ENCODE measurements around the gene CRYZ. TPM values are rescaled to one million over a fixed set of nuclear protein-coding genes. Genes with fewer than 3 reads are reported as not detected.
A peak's percentile ranks its signal among the peaks of the same experiment; 100 is the strongest.
"Not testable (repeated sequence)": the region's sequence is repeated elsewhere in the genome, so short reads cannot be mapped to it uniquely, and the experiment has no call there.

The CRYZ gene
- polyA plus RNA-seq, 2 donors, result 19.6 to 28.3 TPM

- H3K9me3 ChIP-seq (ENCODE audit: control insufficient read depth in 2 of 2, insufficient read depth in 1 of 2, low read depth in 1 of 2, low read length in 1 of 2), result peaks cover 0 to 3% of the 10 kb centered on the region in 2 donors
- 4 to 6% methylated on average over 40 to 43 of the region's 44 CpGs for WGBS, 2 donors
- H3K4me3 ChIP-seq (ENCODE audit: low read depth in 1 of 2, low read length in 2 of 2), result peak within 1 kb of the TSS; percentile 2 to 4
Measured at GRCh38 chr1:74673351-74674111, 59.3 kb downstream of the CRYZ start, which contains the start of gene ERICH3. Gene ERICH3, minus strand, starts transcription at chr1:74673792. Its CDS starts 273 bp downstream, at chr1:74673519.

GRCh38 chr1:74670866-74671265 lies 62.0 kb downstream of the CRYZ start:
- not testable (repeated sequence) for H3K9me3 ChIP-seq (ENCODE audit: control insufficient read depth in 2 of 2, insufficient read depth in 1 of 2, low read depth in 1 of 2, low read length in 1 of 2); H3K36me3 ChIP-seq (ENCODE audit: control insufficient read depth in 2 of 2, insufficient read depth in 2 of 2, low read length in 1 of 2); H3K4me1 ChIP-seq (ENCODE audit: control insufficient read depth in 2 of 2, insufficient read depth in 2 of 2, low read length in 1 of 2); H3K27me3 ChIP-seq (ENCODE audit: control insufficient read depth in 1 of 2, insufficient read depth in 2 of 2, low read length in 2 of 2); H3K27ac ChIP-seq (ENCODE audit: low read depth in 2 of 2, low read length in 1 of 2); H3K4me3 ChIP-seq (ENCODE audit: low read depth in 1 of 2, low read length in 2 of 2)
- 73 to 76% methylated on average over 3 of the region's 3 CpGs for WGBS, 2 donors

More at GRCh38 chr1:74673351-74674111, 59.3 kb downstream of the CRYZ start, which contains the start of gene ERICH3:
- H3K27ac ChIP-seq (ENCODE audit: low read depth in 2 of 2, low read length in 1 of 2), result no peak within 1 kb of the TSS
- H3K27me3 ChIP-seq (ENCODE audit: control insufficient read depth in 1 of 2, insufficient read depth in 2 of 2, low read length in 2 of 2), result peaks cover 0 to 9% of the 10 kb centered on the region in 2 donors
- peaks cover 0 to 2% of the 10 kb centered on the region in 2 donors for H3K4me1 ChIP-seq (ENCODE audit: control insufficient read depth in 2 of 2, insufficient read depth in 2 of 2, low read length in 1 of 2)
- H3K36me3 ChIP-seq (ENCODE audit: control insufficient read depth in 2 of 2, insufficient read depth in 2 of 2, low read length in 1 of 2), result no peaks in the 10 kb centered on the region

Other genes with a start within 250 kb of the CRYZ start
- gene LRRC53, start 220.4 kb downstream of the CRYZ start, polyA plus RNA-seq, result not detected
- gene ERICH3, start 59.3 kb downstream of the CRYZ start, polyA plus RNA-seq, result under 1 TPM; under 0.01 to 0.02 TPM
- 10 to 100 TPM in 1 of 2 donors, 1 to 10 TPM in 1; 9.0 to 15.4 TPM for gene TYW3, start 102 bp upstream of the CRYZ start, polyA plus RNA-seq

All from esophagus (tissue), 2 donors.